PC-9 (cell line): ENCODE data around the gene YIPF5. TPM values are rescaled to one million over a fixed set of nuclear protein-coding genes. Genes with fewer than 3 reads are reported as not detected.

ENCODE experiments used
- BruUV-seq: library from RNA; stranded (reverse); fragments of 400-500 nt; replicated peaks from 2 replicates; lab custom pipeline; 2021; lab: Mats Ljungman, UMichigan
- CTCF ChIA-PET: fragments of 300-600 bp; sonication (Branson Sonifier 250); formaldehyde crosslinking; loops from one replicate; lab custom pipeline; 2022; ENCODE audit warnings: antibody characterized with exemption; lab: Charles Lee
- POLR2A ChIA-PET: fragments of 300-600 bp; sonication (Branson Sonifier 250); formaldehyde crosslinking; loops from one replicate; lab custom pipeline; 2022; ENCODE audit warnings: antibody characterized with exemption; ENCODE audit not compliant: unreplicated experiment; lab: Charles Lee
- DNase-seq, 2 experiments: peaks; one replicate each; pipeline versions ENCODE4 v3.0.0 to v3.0.0-alpha.2; 2015 to 2022; ENCODE audit warnings: mixed read lengths in 1 of 2
- H2AFZ ChIP-seq: fragments of 200-600 bp; sonication (generic); 2 replicates; pipeline ENCODE4 v1.8.1; 2017; ENCODE audit warnings: antibody characterized with exemption
- H3F3A ChIP-seq: fragments of 200-600 bp; sonication (generic); 2 replicates; pipeline ENCODE4 v1.8.1; 2017; ENCODE audit warnings: antibody characterized with exemption, mild to moderate bottlenecking, low read depth; ENCODE audit not compliant: insufficient read depth
- H3K27ac ChIP-seq: fragments of 200-600 bp; sonication (generic); 2 replicates; pipeline ENCODE4 v1.6.1; 2016; ENCODE audit warnings: mixed run types
- H3K27me3 ChIP-seq: fragments of 200-600 bp; sonication (generic); 2 replicates; pipeline ENCODE4 v1.6.1; 2016; ENCODE audit warnings: low read depth, mixed run types; ENCODE audit not compliant: insufficient read depth
- H3K36me3 ChIP-seq: fragments of 200-600 bp; sonication (generic); 2 replicates; pipeline ENCODE4 v1.6.1; 2016; ENCODE audit warnings: low read depth, mixed run types
- H3K4me1 ChIP-seq: fragments of 200-600 bp; sonication (generic); replicated peaks from 2 replicates; pipeline ENCODE4 v1.6.1; 2016; ENCODE audit warnings: mixed run types; ENCODE audit not compliant: insufficient read depth
- H3K4me2 ChIP-seq: fragments of 200-600 bp; sonication (generic); 2 replicates; pipeline ENCODE4 v1.6.1; 2017; ENCODE audit warnings: mixed run types
- H3K4me3 ChIP-seq: fragments of 200-600 bp; sonication (generic); 2 replicates; pipeline ENCODE4 v1.6.1; 2016; ENCODE audit warnings: mixed run types
- H3K79me2 ChIP-seq: fragments of 200-600 bp; sonication (generic); 2 replicates; pipeline ENCODE4 v1.6.1; 2017; ENCODE audit warnings: low read depth, mixed run types
- H3K9me2 ChIP-seq: fragments of 200-600 bp; sonication (generic); 2 replicates; pipeline ENCODE4 v1.8.1; 2017; ENCODE audit warnings: mild to moderate bottlenecking; ENCODE audit not compliant: insufficient read depth
- H3K9me3 ChIP-seq: fragments of 200-600 bp; sonication (generic); 2 replicates; pipeline ENCODE4 v1.8.1; 2016; ENCODE audit warnings: low read depth; ENCODE audit not compliant: insufficient read depth
- H4K20me1 ChIP-seq: fragments of 200-600 bp; sonication (generic); 2 replicates; pipeline ENCODE4 v1.8.1; 2017; ENCODE audit not compliant: insufficient read depth
- CTCF ChIP-seq: fragments of 200-600 bp; sonication (generic); conservative IDR thresholded peaks from 2 replicates; pipeline ENCODE4 v1.6.1; 2017; ENCODE audit warnings: mixed run types, antibody characterized with exemption, mild to moderate bottlenecking, moderate library complexity
- EZH2 ChIP-seq: fragments of 200-600 bp; sonication (generic); IDR thresholded peaks from 2 replicates; pipeline ENCODE4 v1.8.0; 2017; ENCODE audit warnings: antibody characterized with exemption, low read depth
- intact Hi-C: fragments of 100-400 bp; cut with micrococcal nuclease; formaldehyde crosslinking; loops from one replicate; pipeline ENCODE4 v1.10.0; 2022; ENCODE audit not compliant: unreplicated experiment
- total RNA-seq: library from RNA; stranded (reverse); gene quantifications from 2 replicates; pipeline ENCODE4 v1.2.3, GENCODE V29; 2021

YIPF5 gene
- total RNA-seq, 1 experiment from 2014 or later, result 65.8 TPM

GRCh38 chr5:144114571-144114970, 55.9 kb downstream of the YIPF5 start:
- Histone ChIP-seq H2AFZ (no peak overlapping the region), H3K9me3 (no peaks in the 10 kb centered on the region; the same call in 1 of the 2 replicates), H3K36me3 (no peaks in the 10 kb centered on the region), H3K79me2 (no peaks in the 10 kb centered on the region), H3F3A (no peaks in the 10 kb centered on the region; the same call in 1 of the 2 replicates), H3K27me3 (no peaks in the 10 kb centered on the region), H3K27ac (no peak overlapping the region), H3K4me1 (no peaks in the 10 kb centered on the region), H4K20me1 (no peaks in the 10 kb centered on the region), H3K4me2 (no peak overlapping the region), H3K4me3 (no peak overlapping the region), H3K9me2 (no peaks in the 10 kb centered on the region)
- TF ChIP-seq CTCF (no peak), EZH2 (no peak)
- CTCF ChIA-PET, result no interaction called here
- POLR2A ChIA-PET, result no interaction called here
- DNase-seq, result no peak
- intact Hi-C loops, result no loop called here
- no TSS peak for BruUV-seq

Other genes with a start within 250 kb of the YIPF5 start
- gene KCTD16, start 214 bp upstream of the YIPF5 start, total RNA-seq, result 0.28 and 0.33 TPM in 2 replicates